Activated naive CD8-positive, alpha-beta T cell treated with anti-CD3 and anti-CD28 coated beads for 36 hours (primary cell): Measurements from ENCODE around the gene PRRC2B. TPM values are rescaled to one million over a fixed set of nuclear protein-coding genes. Genes with fewer than 3 reads are reported as not detected.

Experiments used
- DNase-seq: peaks from one replicate; pipeline ENCODE4 v3.0.0; 2021
- H3K27ac Mint-ChIP-seq: one replicate; pipeline ENCODE4 v1.8.0; 2022; ENCODE audit warnings: mild to moderate bottlenecking, moderate library complexity, mixed read lengths
- H3K27me3 Mint-ChIP-seq: one replicate; pipeline ENCODE4 v1.8.0; 2022; ENCODE audit warnings: mild to moderate bottlenecking, mixed read lengths
- H3K36me3 Mint-ChIP-seq: one replicate; pipeline ENCODE4 v1.8.0; 2021; ENCODE audit warnings: mild to moderate bottlenecking, mixed read lengths
- H3K4me1 Mint-ChIP-seq: one replicate; pipeline ENCODE4 v1.8.0; 2021; ENCODE audit warnings: mixed read lengths
- H3K4me3 Mint-ChIP-seq: one replicate; pipeline ENCODE4 v1.8.0; 2022; ENCODE audit warnings: mild to moderate bottlenecking, moderate library complexity, mixed read lengths
- H3K9me3 Mint-ChIP-seq: one replicate; pipeline ENCODE4 v1.8.0; 2022; ENCODE audit warnings: mixed read lengths
- total RNA-seq, 2 experiments: library from RNA; stranded (reverse); gene quantifications; one replicate each; pipeline ENCODE4 v1.2.3, GENCODE V29; 2021

The PRRC2B gene
- total RNA-seq, 2 experiments from 2014 or later, result 128 to 135 TPM

GRCh38 chr9:131473198-131473885 lies 79.5 kb downstream of the PRRC2B start:
- no peaks in the 10 kb centered on the region for H3K27me3 Mint-ChIP-seq
- peaks cover 45% of the 10 kb centered on the region for H3K36me3 Mint-ChIP-seq
- peak overlapping the region; percentile 48 for H3K27ac Mint-ChIP-seq
- no peak for DNase-seq
- H3K4me3 Mint-ChIP-seq, result no peak overlapping the region
- no peaks in the 10 kb centered on the region for H3K9me3 Mint-ChIP-seq
- H3K4me1 Mint-ChIP-seq, result peaks cover 2% of the 10 kb centered on the region

GRCh38 chr9:131473891-131474290 lies 80.0 kb downstream of the PRRC2B start:
- Mint-ChIP-seq H3K36me3 (peaks cover 43% of the 10 kb centered on the region), H3K27me3 (no peaks in the 10 kb centered on the region)

GRCh38 chr9:131474711-131475110 lies 80.8 kb downstream of the PRRC2B start:
- H3K9me3 Mint-ChIP-seq, result no peaks in the 10 kb centered on the region
- H3K36me3 Mint-ChIP-seq, result peaks cover 42% of the 10 kb centered on the region
- no peak overlapping the region for H3K4me3 Mint-ChIP-seq
- no peaks in the 10 kb centered on the region for H3K27me3 Mint-ChIP-seq
- H3K4me1 Mint-ChIP-seq, result peaks cover 5% of the 10 kb centered on the region
- no peak for DNase-seq
- peak overlapping the region; percentile 62 for H3K27ac Mint-ChIP-seq

More at GRCh38 chr9:131473891-131474290, 80.0 kb downstream of the PRRC2B start:
- H3K4me3 Mint-ChIP-seq, result no peak overlapping the region
- H3K9me3 Mint-ChIP-seq, result no peaks in the 10 kb centered on the region
- peaks cover 2% of the 10 kb centered on the region for H3K4me1 Mint-ChIP-seq
- H3K27ac Mint-ChIP-seq, result no peak overlapping the region
- no peak for DNase-seq

GRCh38 chr9:131475111-131475955 lies 81.4 kb downstream of the PRRC2B start:
- no peak for DNase-seq
- no peak overlapping the region for H3K4me3 Mint-ChIP-seq
- H3K9me3 Mint-ChIP-seq, result no peaks in the 10 kb centered on the region
- H3K36me3 Mint-ChIP-seq, result peaks cover 36% of the 10 kb centered on the region
- no peaks in the 10 kb centered on the region for H3K27me3 Mint-ChIP-seq
- H3K27ac Mint-ChIP-seq, result peak overlapping the region; percentile 62
- peaks cover 8% of the 10 kb centered on the region for H3K4me1 Mint-ChIP-seq

GRCh38 chr9:131475956-131476776 lies 82.3 kb downstream of the PRRC2B start:
- no peak overlapping the region for H3K27ac Mint-ChIP-seq
- no peaks in the 10 kb centered on the region for H3K27me3 Mint-ChIP-seq
- peaks cover 8% of the 10 kb centered on the region for H3K4me1 Mint-ChIP-seq
- no peaks in the 10 kb centered on the region for H3K9me3 Mint-ChIP-seq
- DNase-seq, result no peak
- H3K36me3 Mint-ChIP-seq, result peaks cover 28% of the 10 kb centered on the region
- no peak overlapping the region for H3K4me3 Mint-ChIP-seq

GRCh38 chr9:131476777-131477345 lies 83.0 kb downstream of the PRRC2B start:
- Mint-ChIP-seq H3K4me1 (peaks cover 8% of the 10 kb centered on the region), H3K27me3 (no peaks in the 10 kb centered on the region), H3K36me3 (peaks cover 24% of the 10 kb centered on the region), H3K27ac (no peak overlapping the region), H3K4me3 (no peak overlapping the region), H3K9me3 (no peaks in the 10 kb centered on the region)
- no peak for DNase-seq

GRCh38 chr9:131477367-131477766 lies 83.5 kb downstream of the PRRC2B start:
- Mint-ChIP-seq H3K27ac (no peak overlapping the region), H3K36me3 (peaks cover 27% of the 10 kb centered on the region), H3K4me3 (no peak overlapping the region), H3K27me3 (no peaks in the 10 kb centered on the region), H3K4me1 (peaks cover 8% of the 10 kb centered on the region), H3K9me3 (no peaks in the 10 kb centered on the region)
- DNase-seq, result no peak

- no peak for DNase-seq
- H3K27me3 Mint-ChIP-seq, result no peaks in the 10 kb centered on the region
- no peak overlapping the region for H3K27ac Mint-ChIP-seq
- H3K4me1 Mint-ChIP-seq, result peaks cover 8% of the 10 kb centered on the region
- peaks cover 25% of the 10 kb centered on the region for H3K36me3 Mint-ChIP-seq
- H3K4me3 Mint-ChIP-seq, result no peak overlapping the region
- H3K9me3 Mint-ChIP-seq, result no peaks in the 10 kb centered on the region
Observed at GRCh38 chr9:131477816-131478419, 84.0 kb downstream of the PRRC2B start.

GRCh38 chr9:131478421-131478868 lies 84.6 kb downstream of the PRRC2B start:
- Mint-ChIP-seq H3K27ac (no peak overlapping the region), H3K9me3 (no peaks in the 10 kb centered on the region), H3K27me3 (no peaks in the 10 kb centered on the region), H3K36me3 (peaks cover 24% of the 10 kb centered on the region), H3K4me1 (peaks cover 7% of the 10 kb centered on the region), H3K4me3 (no peak overlapping the region)
- DNase-seq, result peak; percentile 47

- no peak for DNase-seq
- Mint-ChIP-seq H3K27ac (peak overlapping the region; percentile 3), H3K36me3 (peaks cover 24% of the 10 kb centered on the region), H3K27me3 (no peaks in the 10 kb centered on the region), H3K4me3 (no peak overlapping the region), H3K4me1 (peaks cover 7% of the 10 kb centered on the region), H3K9me3 (no peaks in the 10 kb centered on the region)
Observed at GRCh38 chr9:131478911-131479310, 85.0 kb downstream of the PRRC2B start.

GRCh38 chr9:131480258-131480657 lies 86.4 kb downstream of the PRRC2B start:
- DNase-seq, result no peak
- H3K36me3 Mint-ChIP-seq, result peaks cover 19% of the 10 kb centered on the region
- H3K27ac Mint-ChIP-seq, result peak overlapping the region; percentile 8
- H3K4me1 Mint-ChIP-seq, result peaks cover 7% of the 10 kb centered on the region
- no peaks in the 10 kb centered on the region for H3K27me3 Mint-ChIP-seq
- no peaks in the 10 kb centered on the region for H3K9me3 Mint-ChIP-seq
- H3K4me3 Mint-ChIP-seq, result no peak overlapping the region

- H3K27me3 Mint-ChIP-seq, result no peaks in the 10 kb centered on the region
- H3K36me3 Mint-ChIP-seq, result peaks cover 19% of the 10 kb centered on the region
- no peak for DNase-seq
- H3K4me1 Mint-ChIP-seq, result peaks cover 7% of the 10 kb centered on the region
- H3K27ac Mint-ChIP-seq, result peak overlapping the region; percentile 29
- no peak overlapping the region for H3K4me3 Mint-ChIP-seq
- H3K9me3 Mint-ChIP-seq, result no peaks in the 10 kb centered on the region
Observed at GRCh38 chr9:131481441-131482342, 87.8 kb downstream of the PRRC2B start.

GRCh38 chr9:131482343-131483006 lies 88.6 kb downstream of the PRRC2B start:
- DNase-seq, result no peak
- no peaks in the 10 kb centered on the region for H3K27me3 Mint-ChIP-seq
- H3K4me1 Mint-ChIP-seq, result peaks cover 7% of the 10 kb centered on the region
- H3K4me3 Mint-ChIP-seq, result no peak overlapping the region
- H3K36me3 Mint-ChIP-seq, result peaks cover 17% of the 10 kb centered on the region
- no peaks in the 10 kb centered on the region for H3K9me3 Mint-ChIP-seq
- peak overlapping the region; percentile 3 for H3K27ac Mint-ChIP-seq
